Coronary artery (tissue), 2 donors: ENCODE measurements around the gene OR10A7.

ENCODE experiments used
- DNase-seq: peaks from one replicate; pipeline ENCODE4 v3.0.0-alpha.2; 2017; ENCODE audit warnings: low spot score
- H3K27ac ChIP-seq, 2 donors: fragments of 200-600 bp; sonication (generic); one replicate each; pipeline ENCODE4 v1.5.1; 2016 to 2019
- H3K4me3 ChIP-seq: fragments of 200-600 bp; sonication (generic); 2 replicates; pipeline ENCODE4 v1.5.1; 2016; ENCODE audit warnings: mild to moderate bottlenecking, moderate library complexity
- CTCF ChIP-seq: fragments of 200-600 bp; sonication (generic); IDR thresholded peaks from one replicate; pipeline ENCODE4 v1.5.1; 2019; ENCODE audit warnings: antibody characterized with exemption

OR10A7 gene

GRCh38 chr12:55256831-55257230, 36.0 kb downstream of the OR10A7 start:
- Histone ChIP-seq H3K27ac (no peak overlapping the region), H3K4me3 (no peak overlapping the region)
- TF ChIP-seq CTCF = no peak
- DNase-seq = no peak

- no peak for DNase-seq
- H3K4me3 ChIP-seq = no peak overlapping the region
- H3K27ac ChIP-seq = no peak overlapping the region
- no peak for TF ChIP-seq CTCF
Observed at GRCh38 chr12:55258303-55258702, 37.5 kb downstream of the OR10A7 start.
